Stimulated activated CD4-positive, alpha-beta T cell treated with anti-CD3 and anti-CD28 coated beads, Interleukin-4, amount 100 ng/mL, for 4 hours (primary cell): Measurements from ENCODE around the gene GCSH.

Source experiments
- DNase-seq, 2 experiments: peaks; one replicate each; pipeline ENCODE4 v3.0.0-alpha.2; 2020

The GCSH gene

GRCh38 chr16:81040131-81040530 is 56.1 kb downstream of the GCSH start:
- DNase-seq, result no peak

- DNase-seq, result no peak
Measured at GRCh38 chr16:81036751-81037350, 59.3 kb downstream of the GCSH start.

DNA sequence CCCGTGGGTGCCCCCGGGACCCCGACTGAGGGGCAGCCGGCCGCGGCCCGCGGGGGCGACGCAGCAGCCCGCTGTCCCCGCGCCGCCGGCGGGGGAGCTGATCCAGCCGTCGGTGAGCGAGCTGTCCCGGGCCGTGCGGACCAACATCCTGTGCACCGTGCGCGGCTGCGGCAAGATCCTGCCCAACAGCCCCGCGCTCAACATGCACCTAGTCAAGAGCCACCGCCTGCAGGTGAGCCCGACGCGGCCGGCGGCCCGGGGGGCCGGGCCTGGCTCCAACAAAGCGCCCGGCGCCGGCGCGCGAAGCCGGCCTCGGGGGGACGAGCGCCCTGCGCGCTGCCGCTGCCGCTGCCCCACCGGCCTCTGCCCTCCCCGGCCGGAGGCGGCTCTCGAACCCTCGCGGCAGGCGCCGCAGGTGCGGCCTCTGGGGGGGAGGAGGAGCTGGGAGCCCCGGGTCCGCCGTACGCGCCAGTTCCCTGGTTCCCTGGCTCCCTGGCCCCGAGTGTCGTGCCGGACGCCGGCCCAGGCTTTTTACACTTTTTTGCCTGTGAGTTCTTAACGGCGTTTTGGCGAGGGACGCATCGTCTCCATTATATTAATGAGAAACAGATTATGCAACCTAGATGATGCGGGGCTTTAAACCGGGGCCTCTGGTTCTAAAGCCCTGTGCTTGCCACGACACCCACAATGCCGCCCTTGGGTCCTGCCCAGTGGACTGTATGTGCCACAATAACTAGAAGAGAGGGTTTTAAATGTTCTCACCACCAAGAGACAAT is 60.0 kb downstream of the GCSH start:
- DNase-seq, result peak in 1 of 2 experiments; percentile 41

- peak; percentile 85 to 92 for DNase-seq
Measured at GRCh38 chr16:81035398-81035974, 60.7 kb downstream of the GCSH start, which contains the start of gene ATMIN. Gene ATMIN, plus strand, starts transcription at chr16:81035842. Its CDS starts 29 bp downstream, at chr16:81035871.
